ENCODE results near the gene RAB41. TPM values are rescaled to one million over a fixed set of nuclear protein-coding genes. Genes with fewer than 3 reads are reported as not detected.

The RAB41 gene
- total and polyA plus RNA-seq, 2 of the 13 experiments (the other 11 are each of a cell fraction or from before 2014, with no cell fraction given) = not detected

DNA sequence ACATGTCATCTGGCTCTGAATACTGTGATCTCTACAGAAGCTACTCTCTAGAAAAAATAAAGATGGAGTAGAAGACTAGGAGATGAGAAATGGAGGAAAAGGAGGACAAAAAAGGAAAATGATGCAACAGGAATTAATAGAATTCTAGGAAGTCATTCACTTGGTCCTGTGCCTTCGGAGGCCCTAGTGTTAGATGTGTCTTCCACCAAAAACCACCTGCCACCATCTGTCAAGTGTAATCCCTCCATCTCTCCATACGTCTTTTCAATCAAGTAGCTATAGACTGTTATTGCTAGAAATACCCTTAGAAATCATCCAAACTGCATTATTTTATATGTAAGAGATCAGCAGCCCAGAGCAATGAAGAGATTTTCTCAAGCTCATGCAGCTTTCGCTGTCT, 2.9 kb upstream of the RAB41 start (continued):
- TF ChIP-seq GMEB1 (CRISPR knock-in tag; IDR thresholded peaks at IDR 0.05; ENCODE audit: borderline replicate concordance) (no peak), GLI4 (CRISPR knock-in tag; IDR thresholded peaks at IDR 0.05; ENCODE audit: borderline replicate concordance) (no peak), RBAK (CRISPR knock-in tag; IDR thresholded peaks at IDR 0.05) (no peak), MTF1 (CRISPR knock-in tag; IDR thresholded peaks at IDR 0.05) (no peak), POLR2G (IDR thresholded peaks at IDR 0.05; ENCODE audit: low read depth, low read length) (no peak), ZNF20 (CRISPR knock-in tag; IDR thresholded peaks at IDR 0.05) (no peak), ZNF343 (CRISPR knock-in tag; IDR thresholded peaks at IDR 0.05) (no peak), TEAD3 (CRISPR knock-in tag; optimal IDR thresholded peaks at IDR 0.05; ENCODE audit: borderline replicate concordance) (no peak)

DNA sequence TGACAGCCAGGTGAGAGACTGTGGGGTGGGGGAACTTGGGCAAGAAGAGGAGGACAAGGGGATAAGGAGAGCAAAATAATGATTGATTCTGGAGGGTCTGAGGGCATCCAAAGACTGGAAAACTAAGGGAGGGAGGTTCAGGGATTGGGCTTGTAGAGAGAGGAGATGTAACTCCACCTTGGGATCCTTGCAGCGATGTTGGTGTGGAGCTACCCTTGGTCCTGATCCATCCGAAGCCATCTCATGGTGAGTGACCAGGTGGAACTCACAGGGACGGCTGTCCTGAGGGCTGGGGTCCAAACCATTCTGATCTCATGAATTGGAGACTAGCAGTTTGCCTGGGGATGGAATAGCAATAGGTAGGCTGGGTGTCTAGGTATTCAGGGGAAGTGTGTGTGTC, 1.4 kb upstream of the RAB41 start:
- no peak for TF ChIP-seq YY1 (IDR thresholded peaks at IDR 0.05; ENCODE audit: insufficient read depth, insufficient replicate concordance, low read depth, low read length)
- TF ChIP-seq, protein P1, sequence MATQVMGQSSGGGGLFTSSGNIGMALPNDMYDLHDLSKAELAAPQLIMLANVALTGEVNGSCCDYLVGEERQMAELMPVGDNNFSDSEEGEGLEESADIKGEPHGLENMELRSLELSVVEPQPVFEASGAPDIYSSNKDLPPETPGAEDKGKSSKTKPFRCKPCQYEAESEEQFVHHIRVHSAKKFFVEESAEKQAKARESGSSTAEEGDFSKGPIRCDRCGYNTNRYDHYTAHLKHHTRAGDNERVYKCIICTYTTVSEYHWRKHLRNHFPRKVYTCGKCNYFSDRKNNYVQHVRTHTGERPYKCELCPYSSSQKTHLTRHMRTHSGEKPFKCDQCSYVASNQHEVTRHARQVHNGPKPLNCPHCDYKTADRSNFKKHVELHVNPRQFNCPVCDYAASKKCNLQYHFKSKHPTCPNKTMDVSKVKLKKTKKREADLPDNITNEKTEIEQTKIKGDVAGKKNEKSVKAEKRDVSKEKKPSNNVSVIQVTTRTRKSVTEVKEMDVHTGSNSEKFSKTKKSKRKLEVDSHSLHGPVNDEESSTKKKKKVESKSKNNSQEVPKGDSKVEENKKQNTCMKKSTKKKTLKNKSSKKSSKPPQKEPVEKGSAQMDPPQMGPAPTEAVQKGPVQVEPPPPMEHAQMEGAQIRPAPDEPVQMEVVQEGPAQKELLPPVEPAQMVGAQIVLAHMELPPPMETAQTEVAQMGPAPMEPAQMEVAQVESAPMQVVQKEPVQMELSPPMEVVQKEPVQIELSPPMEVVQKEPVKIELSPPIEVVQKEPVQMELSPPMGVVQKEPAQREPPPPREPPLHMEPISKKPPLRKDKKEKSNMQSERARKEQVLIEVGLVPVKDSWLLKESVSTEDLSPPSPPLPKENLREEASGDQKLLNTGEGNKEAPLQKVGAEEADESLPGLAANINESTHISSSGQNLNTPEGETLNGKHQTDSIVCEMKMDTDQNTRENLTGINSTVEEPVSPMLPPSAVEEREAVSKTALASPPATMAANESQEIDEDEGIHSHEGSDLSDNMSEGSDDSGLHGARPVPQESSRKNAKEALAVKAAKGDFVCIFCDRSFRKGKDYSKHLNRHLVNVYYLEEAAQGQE (IDR thresholded peaks at IDR 0.05; ENCODE audit: borderline replicate concordance in 1 of 2, low read depth in 1 of 2, low read length in 2 of 2) = peak in 1 of 2 experiments; percentile 25; a peak in 1 of 4 replicates
- CTCF ChIA-PET (ENCODE audit: low intra/inter-chr PET ratio, low total read pairs) = no interaction called here
- intact Hi-C loops (cut with micrococcal nuclease; ENCODE audit: unreplicated experiment) (loop anchor here (10.0 kb wide), 1 partner anchor 1006 kb away; no protein-coding TSS in a partner anchor), in situ Hi-C loops (cut with HindIII; ENCODE audit: extremely low pct_ligation_motif_present, low pct_unique_long_range_greater_than_20kb) (no loop called here)
- H3K9ac ChIP-seq (ENCODE audit: insufficient read depth, low read depth, low read length) = no peak overlapping the region
- no peak overlapping the region for H3K27ac ChIP-seq (ENCODE audit: extremely low read length, insufficient read depth, low read length)
- DNase-seq (ENCODE audit: low spot score) = no peak
- no peaks in the 10 kb centered on the region for H3K9me3 ChIP-seq (ENCODE audit: low read length)
- H3K27me3 ChIP-seq (ENCODE audit: control insufficient read depth in 1 of 2, insufficient read depth in 2 of 2, low read length in 2 of 2) = no peaks in the 10 kb centered on the region
- H4K20me1 ChIP-seq (ENCODE audit: insufficient read depth, low read length) = no peaks in the 10 kb centered on the region
- peaks cover 13% of the 10 kb centered on the region for H3K4me1 ChIP-seq (ENCODE audit: insufficient read depth, low read length)
- 72% methylated on average over 3 of the region's 3 CpGs for WGBS (ENCODE audit: low lambda C conversion rate)
- BruUV-seq (replicated peaks) = no TSS peak
- no peak overlapping the region for H2AFZ ChIP-seq (ENCODE audit: low read length)
- POLR2A ChIA-PET = no interaction called here
- ATAC-seq = no peak
- no peaks in the 10 kb centered on the region for H3K79me2 ChIP-seq (ENCODE audit: insufficient read depth, low read length)
- no peak for FAIRE-seq
- H3K4me2 ChIP-seq (ENCODE audit: low read depth, low read length) = no peak overlapping the region
- no peak overlapping the region for H3K4me3 ChIP-seq (replicated peaks in 1 of 3; ENCODE audit: insufficient read depth in 1 of 3, low read depth in 2 of 3, low read length in 3 of 3)
- H3K36me3 ChIP-seq (replicated peaks in 1 of 2; ENCODE audit: control insufficient read depth in 1 of 2, insufficient read depth in 2 of 2, low read length in 2 of 2) = no peaks in the 10 kb centered on the region
